Heart left ventricle (tissue), 13 donors: ENCODE data around the gene RNF150.

Experiments
- POLR2A ChIP-seq, 2 donors: fragments of 450-650 bp; IDR thresholded peaks; one replicate each; pipeline ENCODE4 v1.6.1; 2017; ENCODE audit warnings: antibody characterized with exemption in 2 of 2, mild to moderate bottlenecking in 2 of 2, moderate library complexity in 2 of 2
- TF ChIP-seq, protein P1 (sequence below), 12 donors: fragments of 200-600 bp; sonication (generic) in 4 of 12; IDR thresholded peaks; one replicate each; pipeline versions ENCODE4 v1.5.0 to v1.8.0; 2018 to 2022; ENCODE audit warnings: antibody characterized with exemption in 12 of 12, mild to moderate bottlenecking in 5 of 12
- donor health status: ischemic (EF 13 %, LVEDD 7.1; RV severe dilation, severe dysfunction).
- donor health status: DM: no; HTN: yes; CAD: no.
- donor health status: DM: no; HTN: no; CAD: no.
- donor health status: ischemic (EF 25% LVEDD 6.9; RV normal size, moderate dysfunction).
- donor health status: ischemic (EF 25% LVEDD 5.7; RV mildly dilated, moderate dysfunction).
- donor health status: ischemic (EF 35%, LVEDD 5.7; RV mildly dilated, moderate dysfunction).
- donor health status: nonischemic (EF 11% LVEDD 7.7; RV severe dilation, severe dysfunction).
- donor health status: DM: yes; HTN: yes; CAD: no.
- donor health status: PGD.
- donor health status: ischemic (EF 29% LVEDD 5.4; RV normal size, mild dysfunction).
- donor health status: nonischemic (EF 23%, LVEDD 6.1; RV moderate dilation, normal function).

- no peak for TF ChIP-seq POLR2A (IDR thresholded peaks at IDR 0.05)
- TF ChIP-seq, protein P1, sequence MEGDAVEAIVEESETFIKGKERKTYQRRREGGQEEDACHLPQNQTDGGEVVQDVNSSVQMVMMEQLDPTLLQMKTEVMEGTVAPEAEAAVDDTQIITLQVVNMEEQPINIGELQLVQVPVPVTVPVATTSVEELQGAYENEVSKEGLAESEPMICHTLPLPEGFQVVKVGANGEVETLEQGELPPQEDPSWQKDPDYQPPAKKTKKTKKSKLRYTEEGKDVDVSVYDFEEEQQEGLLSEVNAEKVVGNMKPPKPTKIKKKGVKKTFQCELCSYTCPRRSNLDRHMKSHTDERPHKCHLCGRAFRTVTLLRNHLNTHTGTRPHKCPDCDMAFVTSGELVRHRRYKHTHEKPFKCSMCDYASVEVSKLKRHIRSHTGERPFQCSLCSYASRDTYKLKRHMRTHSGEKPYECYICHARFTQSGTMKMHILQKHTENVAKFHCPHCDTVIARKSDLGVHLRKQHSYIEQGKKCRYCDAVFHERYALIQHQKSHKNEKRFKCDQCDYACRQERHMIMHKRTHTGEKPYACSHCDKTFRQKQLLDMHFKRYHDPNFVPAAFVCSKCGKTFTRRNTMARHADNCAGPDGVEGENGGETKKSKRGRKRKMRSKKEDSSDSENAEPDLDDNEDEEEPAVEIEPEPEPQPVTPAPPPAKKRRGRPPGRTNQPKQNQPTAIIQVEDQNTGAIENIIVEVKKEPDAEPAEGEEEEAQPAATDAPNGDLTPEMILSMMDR (IDR thresholded peaks at IDR 0.05) = no peak
Observed at GRCh38 chr4:141036786-141037185, 96.5 kb downstream of the RNF150 start.
